ENCODE data around the gene GDE1. TPM values are rescaled to one million over a fixed set of nuclear protein-coding genes. Genes with fewer than 3 reads are reported as not detected.

GDE1 gene
- total RNA-seq, 1 experiment from 2014 or later: 48.6 TPM

DNA sequence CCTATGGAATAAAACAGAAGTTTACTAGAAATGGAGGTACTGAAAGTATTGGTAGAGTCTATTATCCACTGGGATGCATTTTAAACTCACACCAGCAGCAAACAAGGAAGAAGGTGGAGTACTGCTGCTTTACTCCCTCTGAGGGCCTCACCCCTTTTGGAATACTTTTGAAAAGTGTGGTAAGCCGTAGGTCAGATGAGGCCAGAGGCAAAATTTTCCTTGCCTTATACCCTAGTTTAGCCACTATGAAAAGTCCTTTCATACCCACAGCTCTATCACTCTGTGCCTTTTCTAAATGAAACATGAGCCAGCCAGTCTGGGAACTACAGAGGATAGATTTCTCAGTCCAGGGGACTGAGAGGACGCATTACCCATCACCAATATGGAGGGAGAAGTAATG lies 14.0 kb downstream of the GDE1 start:
- H3K18ac ChIP-seq (ENCODE audit: insufficient read length, low read depth, low read length): no peak overlapping the region
- no peaks in the 10 kb centered on the region for H3K9me3 ChIP-seq (ENCODE audit: control insufficient read depth, low read depth, low read length)
- H3K23me2 ChIP-seq (ENCODE audit: insufficient read length, low read depth, low read length, poor library complexity, severe bottlenecking): no peaks in the 10 kb centered on the region
- no peak overlapping the region for H3K9ac ChIP-seq (ENCODE audit: extremely low read depth, insufficient read length, low read length)
- no peak overlapping the region for H2BK5ac ChIP-seq (ENCODE audit: insufficient read length, low read length)
- no peak overlapping the region for H3K4ac ChIP-seq (ENCODE audit: low read depth, low read length)
- no peak overlapping the region for H4K8ac ChIP-seq (replicated peaks; ENCODE audit: insufficient read length, low read depth, low read length)
- TF ChIP-seq, protein P1, sequence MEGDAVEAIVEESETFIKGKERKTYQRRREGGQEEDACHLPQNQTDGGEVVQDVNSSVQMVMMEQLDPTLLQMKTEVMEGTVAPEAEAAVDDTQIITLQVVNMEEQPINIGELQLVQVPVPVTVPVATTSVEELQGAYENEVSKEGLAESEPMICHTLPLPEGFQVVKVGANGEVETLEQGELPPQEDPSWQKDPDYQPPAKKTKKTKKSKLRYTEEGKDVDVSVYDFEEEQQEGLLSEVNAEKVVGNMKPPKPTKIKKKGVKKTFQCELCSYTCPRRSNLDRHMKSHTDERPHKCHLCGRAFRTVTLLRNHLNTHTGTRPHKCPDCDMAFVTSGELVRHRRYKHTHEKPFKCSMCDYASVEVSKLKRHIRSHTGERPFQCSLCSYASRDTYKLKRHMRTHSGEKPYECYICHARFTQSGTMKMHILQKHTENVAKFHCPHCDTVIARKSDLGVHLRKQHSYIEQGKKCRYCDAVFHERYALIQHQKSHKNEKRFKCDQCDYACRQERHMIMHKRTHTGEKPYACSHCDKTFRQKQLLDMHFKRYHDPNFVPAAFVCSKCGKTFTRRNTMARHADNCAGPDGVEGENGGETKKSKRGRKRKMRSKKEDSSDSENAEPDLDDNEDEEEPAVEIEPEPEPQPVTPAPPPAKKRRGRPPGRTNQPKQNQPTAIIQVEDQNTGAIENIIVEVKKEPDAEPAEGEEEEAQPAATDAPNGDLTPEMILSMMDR (conservative IDR thresholded peaks at IDR 0.05): no peak
- Mint-ChIP-seq H3K4me3 (no peak overlapping the region), H3K27me3 (ENCODE audit: low read depth) (no peaks in the 10 kb centered on the region), H3K4me1 (no peaks in the 10 kb centered on the region), H3K9me3 (no peaks in the 10 kb centered on the region), H3K27ac (no peak overlapping the region), H3K36me3 (ENCODE audit: insufficient read depth in 1 of 3, low read depth in 3 of 3) (peaks cover 25 to 63% (median 59%) of the 10 kb centered on the region in 3 experiments; a peak in 6 of 7 replicates)
- H3K27ac ChIP-seq (ENCODE audit: insufficient read length, low read depth, low read length): no peak overlapping the region
- no peak overlapping the region for H3T11ph ChIP-seq (ENCODE audit: low read length)
- no peak overlapping the region for H4K5ac ChIP-seq (ENCODE audit: insufficient read length, low read depth, low read length)
- H2BK20ac ChIP-seq (ENCODE audit: low read depth, low read length, poor library complexity, severe bottlenecking): no peak overlapping the region
- no peak overlapping the region for H2BK15ac ChIP-seq (ENCODE audit: low read depth, low read length)
- no peak overlapping the region for H3K23ac ChIP-seq (ENCODE audit: insufficient read length, low read depth, low read length)
- no peak for DNase-seq
- no peak overlapping the region for H2AFZ ChIP-seq (ENCODE audit: low read length)
- no peaks in the 10 kb centered on the region for H3K27me3 ChIP-seq (ENCODE audit: insufficient read depth, low read length)
- no peak overlapping the region for H2AK5ac ChIP-seq (ENCODE audit: insufficient read length, low read length)
- no peak overlapping the region for H4K91ac ChIP-seq (ENCODE audit: insufficient read length, low read depth, low read length)
- no peak overlapping the region for H3K14ac ChIP-seq (ENCODE audit: insufficient read depth, low read length)
- H2BK12ac ChIP-seq (ENCODE audit: insufficient read length, low read depth, low read length): no peak overlapping the region
- H4K20me1 ChIP-seq (ENCODE audit: control insufficient read depth, insufficient read depth, insufficient read length): no peaks in the 10 kb centered on the region
- H3K4me2 ChIP-seq (ENCODE audit: insufficient read depth, insufficient read length, low read length): no peak overlapping the region
- no peak overlapping the region for H3K56ac ChIP-seq (ENCODE audit: insufficient read length, low read depth, low read length)
- no peaks in the 10 kb centered on the region for H3K79me1 ChIP-seq (ENCODE audit: insufficient read depth, low read depth, low read length, poor library complexity, severe bottlenecking)
- no peaks in the 10 kb centered on the region for H3K4me1 ChIP-seq (ENCODE audit: insufficient read depth, low read length)
- no peak overlapping the region for H2BK120ac ChIP-seq (ENCODE audit: low read depth, low read length, poor library complexity, severe bottlenecking)
- WGBS (ENCODE audit: extremely low coverage, insufficient read length, low lambda C conversion rate): no CpG with 5 or more reads among the region's 2 CpGs
- H3K79me2 ChIP-seq (ENCODE audit: insufficient read depth, low read length): no peaks in the 10 kb centered on the region
